ENCODE measurements around the gene DHRS12. TPM values are rescaled to one million over a fixed set of nuclear protein-coding genes. Genes with fewer than 3 reads are reported as not detected.

Gene DHRS12
- total RNA-seq, 4 donors from 2014 or later = 11.8 to 22.2 (median 17.4) TPM

DNA sequence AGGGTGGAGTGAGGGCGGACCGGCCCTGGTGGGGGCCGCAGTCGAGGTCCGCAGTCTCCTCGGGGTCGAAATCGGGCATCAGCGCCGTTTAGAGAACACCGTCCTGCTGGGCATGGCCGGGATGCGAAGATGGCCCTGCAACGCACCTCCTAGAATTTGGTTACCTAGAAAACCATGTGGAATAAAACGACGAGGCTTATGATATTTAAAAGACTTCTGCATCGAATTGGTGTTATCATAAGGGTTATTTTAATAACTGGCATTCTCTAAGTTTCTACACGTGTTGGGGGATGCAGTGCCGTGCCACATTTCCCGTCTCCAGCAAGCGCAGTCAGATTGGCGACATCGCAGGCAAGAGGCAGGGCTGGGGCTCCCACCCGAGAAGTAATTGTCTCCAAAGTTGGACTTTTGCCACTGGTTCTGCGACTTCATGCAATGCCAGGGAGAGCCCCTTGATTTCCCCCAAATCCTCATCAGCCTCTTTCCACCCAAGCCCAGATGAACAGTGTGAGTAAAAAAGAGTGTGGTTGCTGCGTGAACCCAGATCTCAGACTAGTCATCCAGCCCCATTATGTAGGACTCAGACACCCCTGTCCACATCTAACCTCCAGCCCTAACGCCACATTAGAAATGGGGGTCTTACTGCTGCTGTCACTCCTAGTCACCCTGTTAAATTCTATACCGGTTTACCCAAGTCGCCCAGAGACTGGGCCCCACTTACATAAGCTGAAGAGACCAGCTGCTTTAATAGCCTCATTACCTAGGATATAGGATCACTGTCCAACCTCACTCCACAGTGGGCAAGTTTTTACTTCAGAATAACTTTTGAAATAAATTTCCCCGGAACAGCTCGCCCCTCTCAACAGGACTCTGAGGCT lies 571 bp upstream of the DHRS12 start:
- no peak for ATAC-seq (ENCODE audit: low FRiP score)
- no peak for DNase-seq (ENCODE audit: low spot score)
- TF ChIP-seq, protein P1, sequence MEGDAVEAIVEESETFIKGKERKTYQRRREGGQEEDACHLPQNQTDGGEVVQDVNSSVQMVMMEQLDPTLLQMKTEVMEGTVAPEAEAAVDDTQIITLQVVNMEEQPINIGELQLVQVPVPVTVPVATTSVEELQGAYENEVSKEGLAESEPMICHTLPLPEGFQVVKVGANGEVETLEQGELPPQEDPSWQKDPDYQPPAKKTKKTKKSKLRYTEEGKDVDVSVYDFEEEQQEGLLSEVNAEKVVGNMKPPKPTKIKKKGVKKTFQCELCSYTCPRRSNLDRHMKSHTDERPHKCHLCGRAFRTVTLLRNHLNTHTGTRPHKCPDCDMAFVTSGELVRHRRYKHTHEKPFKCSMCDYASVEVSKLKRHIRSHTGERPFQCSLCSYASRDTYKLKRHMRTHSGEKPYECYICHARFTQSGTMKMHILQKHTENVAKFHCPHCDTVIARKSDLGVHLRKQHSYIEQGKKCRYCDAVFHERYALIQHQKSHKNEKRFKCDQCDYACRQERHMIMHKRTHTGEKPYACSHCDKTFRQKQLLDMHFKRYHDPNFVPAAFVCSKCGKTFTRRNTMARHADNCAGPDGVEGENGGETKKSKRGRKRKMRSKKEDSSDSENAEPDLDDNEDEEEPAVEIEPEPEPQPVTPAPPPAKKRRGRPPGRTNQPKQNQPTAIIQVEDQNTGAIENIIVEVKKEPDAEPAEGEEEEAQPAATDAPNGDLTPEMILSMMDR (IDR thresholded peaks at IDR 0.05) = no peak

DNA sequence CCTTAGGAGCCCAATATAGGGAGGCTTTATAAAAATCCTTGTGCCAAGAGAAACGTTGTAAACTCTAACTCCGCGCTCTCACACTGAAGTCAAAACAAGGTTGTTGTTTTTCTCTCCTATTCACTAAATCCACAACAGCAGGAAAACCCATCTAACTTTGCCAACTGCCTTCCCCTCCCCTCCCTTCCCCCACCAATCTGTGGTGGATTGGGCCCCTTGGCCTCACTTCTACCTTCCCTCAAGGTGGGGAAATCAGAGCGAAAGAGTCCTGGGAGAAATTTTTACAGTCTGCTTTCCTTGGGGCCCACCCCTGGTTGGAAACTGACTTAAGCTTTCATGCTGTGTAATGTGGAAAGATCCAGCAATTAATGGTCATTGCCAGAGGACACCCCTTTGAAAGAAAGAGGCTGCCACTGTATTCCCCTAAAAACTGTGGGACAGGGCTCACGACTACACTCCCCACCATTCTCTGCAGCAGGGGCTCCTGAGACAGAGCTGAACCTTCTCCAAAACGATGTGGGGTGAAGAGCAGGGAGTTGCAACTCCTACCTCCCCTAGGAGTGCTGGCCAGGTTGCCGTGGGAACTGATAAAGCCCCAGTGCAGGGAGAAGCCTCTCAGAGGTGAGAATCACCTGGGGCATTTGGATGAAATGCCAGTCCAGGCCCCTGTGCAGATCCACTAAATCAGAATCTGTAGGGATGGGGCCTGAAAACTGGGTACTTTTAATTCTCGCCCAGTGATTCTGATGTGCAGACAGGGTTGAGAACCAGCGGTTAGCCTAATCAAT lies 1.1 kb downstream of the DHRS12 start:
- TF ChIP-seq, protein P1 (IDR thresholded peaks at IDR 0.05) = no peak
- DNase-seq (ENCODE audit: low spot score) (no peak), ATAC-seq (ENCODE audit: low FRiP score) (peak; percentile 0)

DNA sequence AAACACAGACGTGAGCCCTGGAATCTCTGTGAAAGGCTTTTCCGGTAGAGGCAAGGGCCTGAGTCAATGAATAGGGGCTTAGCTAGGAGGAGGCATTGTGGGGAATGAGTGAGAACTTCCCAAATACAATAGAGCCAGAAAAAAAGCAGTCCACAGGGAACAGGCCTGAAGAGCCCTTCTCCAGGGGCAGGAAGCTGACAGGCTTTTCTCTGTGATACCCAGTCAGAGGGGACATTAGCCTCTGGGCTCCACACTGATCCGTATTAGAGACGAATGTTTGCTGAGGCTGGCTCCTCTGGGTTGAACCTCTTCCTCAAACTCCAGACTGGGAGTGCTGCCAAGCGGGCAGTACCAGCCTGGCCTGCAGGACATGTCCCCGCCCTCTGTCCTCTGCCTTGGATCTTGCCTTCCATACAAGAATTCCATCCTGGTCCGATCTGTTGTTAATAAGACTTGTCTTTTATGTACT lies 2.3 kb downstream of the DHRS12 start:
- no peak for ATAC-seq (ENCODE audit: low FRiP score)
- TF ChIP-seq, protein P1 (IDR thresholded peaks at IDR 0.05) = no peak
- DNase-seq (ENCODE audit: low spot score) = no peak

DNA sequence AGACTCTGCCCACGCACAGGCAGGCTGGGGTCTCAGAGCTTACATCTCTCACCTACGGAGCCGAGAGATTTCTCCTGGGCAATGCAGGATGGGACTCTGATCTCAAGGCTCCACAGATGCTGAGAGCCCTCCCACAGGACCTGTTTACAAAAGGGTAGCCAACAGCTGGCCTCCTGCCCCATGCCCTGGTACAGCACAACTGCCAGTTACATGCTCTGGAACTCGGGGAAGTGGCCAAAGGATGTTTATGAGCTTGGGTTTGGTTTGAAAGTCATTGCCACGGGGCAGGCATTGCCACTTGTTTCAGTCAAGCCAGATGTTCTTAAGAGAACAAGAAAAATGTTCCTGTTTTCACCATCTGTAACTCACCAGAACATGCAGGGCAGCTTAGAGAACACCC lies 3.5 kb downstream of the DHRS12 start:
- no peak for DNase-seq (ENCODE audit: low spot score)
- ATAC-seq (ENCODE audit: low FRiP score) = no peak
- TF ChIP-seq, protein P1 (IDR thresholded peaks at IDR 0.05) = no peak

DNA sequence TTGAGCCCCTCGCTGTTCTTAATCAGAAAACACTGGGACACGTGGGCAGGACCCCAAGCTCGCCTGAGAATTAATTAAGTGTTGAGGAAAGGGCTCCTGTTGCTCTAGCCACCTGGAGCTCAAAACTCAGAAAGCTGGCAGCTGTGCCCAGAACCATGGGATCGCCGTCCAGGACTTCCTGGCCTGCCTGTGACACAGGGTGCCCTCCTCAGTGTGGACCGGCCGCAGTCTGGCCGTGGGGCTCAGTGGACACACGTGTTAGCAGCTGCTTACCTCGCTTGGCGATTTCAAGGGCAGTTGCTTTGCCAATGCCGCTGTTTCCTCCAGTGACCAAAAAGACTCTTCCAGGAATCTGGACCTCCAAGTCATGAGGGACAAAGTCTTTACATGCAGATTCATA lies 4.7 kb downstream of the DHRS12 start:
- ATAC-seq (ENCODE audit: low FRiP score) = no peak
- TF ChIP-seq, protein P1 (IDR thresholded peaks at IDR 0.05) = no peak
- DNase-seq (ENCODE audit: low spot score) = no peak

DNA sequence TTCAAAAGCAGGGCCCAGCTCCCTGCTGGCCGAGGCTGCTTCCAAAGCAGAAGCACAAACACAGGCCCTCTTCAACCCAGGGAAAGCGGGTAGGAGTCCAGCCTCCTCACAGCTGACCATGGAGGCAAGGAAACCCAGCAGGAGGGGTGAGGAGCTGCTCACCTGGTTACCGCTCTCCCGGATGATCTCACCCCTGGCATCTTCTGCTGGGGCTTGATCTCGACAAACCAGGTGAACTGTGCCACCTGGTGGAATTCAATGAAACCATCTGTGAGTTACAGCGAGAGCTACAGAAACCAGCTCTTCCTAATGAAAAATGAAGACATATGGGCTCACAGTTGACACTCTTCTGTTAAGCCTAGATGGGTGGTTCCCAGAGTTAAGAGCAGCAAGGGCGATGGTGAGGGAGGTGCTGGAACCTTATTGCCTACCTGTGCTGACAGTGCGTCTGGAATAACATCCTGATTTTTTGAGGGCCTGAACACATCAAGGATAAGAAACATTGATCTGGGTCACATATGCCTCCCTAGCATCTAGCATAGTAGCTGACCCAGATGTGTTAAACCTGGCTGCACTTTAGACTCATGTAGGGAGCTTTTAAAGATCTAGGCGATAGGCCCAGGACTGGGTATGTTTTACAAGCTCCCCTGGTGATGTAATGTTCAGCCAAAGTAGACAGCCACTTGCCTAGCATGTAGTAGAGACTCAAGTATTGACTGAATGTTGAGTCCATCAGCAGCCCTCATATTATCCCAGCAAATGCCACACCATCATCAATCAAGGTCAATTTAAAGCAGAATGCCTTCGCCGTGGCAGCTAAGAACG lies 6.1 kb downstream of the DHRS12 start:
- TF ChIP-seq, protein P1 (IDR thresholded peaks at IDR 0.05) = no peak
- no peak for DNase-seq (ENCODE audit: low spot score)
- ATAC-seq (ENCODE audit: low FRiP score) = peak; percentile 34
